HepG2 (cell line): Measurements from ENCODE around the gene RPAP2. TPM values are rescaled to one million over a fixed set of nuclear protein-coding genes. Genes with fewer than 3 reads are reported as not detected.

Experiments used
- CAMTA2 ChIP-seq: sonication (generic); formaldehyde crosslinking; IDR thresholded peaks from 2 replicates; pipeline ENCODE4 v1.4.0; 2020; ENCODE audit warnings: mild to moderate bottlenecking, missing genetic modification reagents, borderline replicate concordance
- CBX5 ChIP-seq: sonication (generic); formaldehyde crosslinking; IDR thresholded peaks from 2 replicates; pipeline ENCODE4 v1.4.0; 2020; ENCODE audit warnings: missing genetic modification reagents, borderline replicate concordance
- ETV6 ChIP-seq: sonication (generic); formaldehyde crosslinking; conservative IDR thresholded peaks from 2 replicates; pipeline ENCODE4 v1.4.0; 2020; ENCODE audit warnings: missing genetic modification reagents
- MYC ChIP-seq: sonication (generic); formaldehyde crosslinking; IDR thresholded peaks from 2 replicates; pipeline ENCODE4 v1.9.0; 2021; ENCODE audit warnings: missing genetic modification reagents, borderline replicate concordance
- POLR2A ChIP-seq, 2 experiments: IDR thresholded peaks; 2 replicates each; pipeline ENCODE4 v1.6.1; 2011; ENCODE audit warnings: low read depth in 2 of 2, low read length in 2 of 2, mild to moderate bottlenecking in 1 of 2, moderate library complexity in 1 of 2; ENCODE audit not compliant: insufficient read depth in 1 of 2
- SALL1 ChIP-seq: sonication (generic); formaldehyde crosslinking; IDR thresholded peaks from 2 replicates; pipeline ENCODE4 v1.8.0; 2022; ENCODE audit warnings: mild to moderate bottlenecking, missing genetic modification reagents
- SALL2 ChIP-seq: sonication (generic); formaldehyde crosslinking; IDR thresholded peaks from 2 replicates; pipeline ENCODE4 v1.8.1; 2023; ENCODE audit warnings: mild to moderate bottlenecking, missing genetic modification reagents, inconsistent platforms
- TAF1 ChIP-seq: sonication (generic); formaldehyde crosslinking; IDR thresholded peaks from 2 replicates; pipeline ENCODE4 v1.4.0; 2020; ENCODE audit warnings: missing genetic modification reagents
- ZKSCAN8 ChIP-seq: IDR thresholded peaks from 2 replicates; pipeline ENCODE4 v1.6.1; 2016; ENCODE audit warnings: borderline replicate concordance, missing genetic modification reagents, missing compliant biosample characterization
- ZNF205 ChIP-seq: IDR thresholded peaks from 2 replicates; pipeline ENCODE4 v1.6.1; 2018; ENCODE audit warnings: missing biosample characterization, missing genetic modification reagents
- ZNF207 ChIP-seq: fragments of 450-650 bp; IDR thresholded peaks from 2 replicates; pipeline ENCODE4 v1.6.1; 2016; ENCODE audit warnings: antibody characterized with exemption, borderline replicate concordance
- ZNF274 ChIP-seq: sonication (generic); formaldehyde crosslinking; IDR thresholded peaks from 2 replicates; pipeline ENCODE4 v1.5.1; 2020; ENCODE audit warnings: mild to moderate bottlenecking, missing genetic modification reagents
- ZNF446 ChIP-seq: sonication (generic); formaldehyde crosslinking; IDR thresholded peaks from 2 replicates; pipeline ENCODE4 v1.5.0; 2020; ENCODE audit warnings: mild to moderate bottlenecking, missing genetic modification reagents
- ZNF605 ChIP-seq: sonication (generic); formaldehyde crosslinking; IDR thresholded peaks from 2 replicates; pipeline ENCODE4 v1.8.0; 2022; ENCODE audit warnings: mild to moderate bottlenecking, missing genetic modification reagents
- polyA plus RNA-seq, 8 experiments: library from polyadenylated mRNA; depleted of rRNA in 3 of 8; stranded (reverse) in 7 of 8; unstranded in 1 of 8; fragments of >200 nt; fragmentation: Illumina TruSeq in 4 of 8; extraction: Trizol in 4 of 8; gene quantifications; 2 replicates each; pipeline versions ENCODE4 v1.2.1 to v1.2.3, GENCODE V29; 2011 to 2016; ENCODE audit warnings: low read depth in 4 of 8, missing spikeins in 1 of 8, mixed read lengths in 1 of 8; ENCODE audit not compliant: insufficient read depth in 1 of 8
- total RNA-seq, 5 experiments: library from RNA; depleted of rRNA; stranded (reverse); fragments of >200 nt; fragmentation: Illumina TruSeq; extraction: Trizol; gene quantifications; 2 replicates each; pipeline ENCODE4 v1.2.3, GENCODE V29; 2016; ENCODE audit warnings: low read depth in 1 of 5
- TF ChIP-seq, protein P1 (sequence below): sonication (generic); formaldehyde crosslinking; IDR thresholded peaks from 2 replicates; pipeline ENCODE4 v1.5.0; 2020; ENCODE audit warnings: mild to moderate bottlenecking, missing genetic modification reagents, borderline replicate concordance
- TF ChIP-seq, protein P2 (sequence below): IDR thresholded peaks from 2 replicates; pipeline ENCODE4 v1.6.1; 2012; ENCODE audit warnings: inconsistent platforms
- TF ChIP-seq, protein P3 (sequence below): sonication (generic); formaldehyde crosslinking; IDR thresholded peaks from 2 replicates; pipeline ENCODE4 v1.5.0; 2020; ENCODE audit warnings: mild to moderate bottlenecking, missing genetic modification reagents, borderline replicate concordance
- TF ChIP-seq, protein P4 (sequence below): sonication (generic); formaldehyde crosslinking; IDR thresholded peaks from 2 replicates; pipeline ENCODE4 v1.5.1; 2020; ENCODE audit warnings: missing genetic modification reagents, mild to moderate bottlenecking, borderline replicate concordance

RPAP2 gene
- total and polyA plus RNA-seq, 2 of the 13 experiments (the other 11 are each of a cell fraction or from before 2014, with no cell fraction given), result 10.0 to 34.8 TPM

DNA sequence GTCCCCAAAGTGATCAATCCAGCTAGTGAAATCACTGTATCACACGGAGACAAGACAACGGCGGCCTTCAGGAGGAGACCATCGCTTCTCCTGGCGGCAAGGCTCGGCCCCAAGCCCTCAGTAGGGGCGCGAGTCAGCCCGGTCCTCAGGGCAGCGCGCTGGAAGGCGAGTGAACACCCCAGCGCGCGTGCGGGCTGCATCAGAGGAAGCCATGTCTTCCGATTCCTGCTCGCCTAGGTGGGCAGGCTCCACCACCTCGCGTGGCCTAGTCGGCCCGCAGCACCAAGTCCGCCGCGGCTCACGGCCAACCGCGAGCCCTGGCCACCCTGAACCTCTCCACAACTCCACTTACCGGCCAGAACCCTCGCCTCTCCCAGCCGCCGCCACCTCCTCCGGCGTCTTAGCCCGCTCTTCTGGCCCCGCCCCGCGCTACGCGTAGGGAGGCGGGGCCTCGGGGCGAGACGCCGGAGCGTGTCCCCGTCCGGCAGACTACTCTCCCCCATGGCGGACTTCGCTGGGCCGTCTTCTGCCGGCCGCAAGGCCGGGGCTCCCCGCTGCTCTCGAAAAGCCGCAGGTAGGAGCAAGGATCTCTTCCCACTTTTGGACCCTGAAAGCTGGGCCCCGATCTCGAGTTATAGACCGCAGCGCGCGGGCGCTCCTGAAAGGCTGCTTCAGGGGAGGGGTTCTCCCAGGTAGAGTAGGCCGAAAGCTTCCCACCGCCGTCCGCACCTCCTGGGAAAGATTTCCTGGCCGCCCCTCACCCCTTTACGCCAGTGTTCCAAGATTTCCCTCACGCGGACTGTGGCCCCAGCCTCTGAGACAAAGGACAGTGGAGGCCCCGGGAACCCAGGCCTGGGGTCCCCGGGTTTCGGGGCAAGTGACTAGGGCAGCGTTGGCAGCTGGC lies at the start of gene RPAP2, which contains the start of gene GLMN (continued):
- peak; percentile 83 for TF ChIP-seq MYC (CRISPR knock-in tag)
- TF ChIP-seq POLR2A (IDR thresholded peaks at IDR 0.05; ENCODE audit: insufficient read depth in 1 of 2, low read depth in 2 of 2, low read length in 2 of 2), result peak; percentile 91 to 97
- peak; percentile 85; the same call in 1 of the 2 replicates for TF ChIP-seq CAMTA2 (CRISPR knock-in tag)
- peak; percentile 22; the same call in 1 of the 2 replicates for TF ChIP-seq ETV6
- TF ChIP-seq ZNF205, result peak; percentile 37; the same call in 1 of the 2 replicates
- TF ChIP-seq, protein P1, sequence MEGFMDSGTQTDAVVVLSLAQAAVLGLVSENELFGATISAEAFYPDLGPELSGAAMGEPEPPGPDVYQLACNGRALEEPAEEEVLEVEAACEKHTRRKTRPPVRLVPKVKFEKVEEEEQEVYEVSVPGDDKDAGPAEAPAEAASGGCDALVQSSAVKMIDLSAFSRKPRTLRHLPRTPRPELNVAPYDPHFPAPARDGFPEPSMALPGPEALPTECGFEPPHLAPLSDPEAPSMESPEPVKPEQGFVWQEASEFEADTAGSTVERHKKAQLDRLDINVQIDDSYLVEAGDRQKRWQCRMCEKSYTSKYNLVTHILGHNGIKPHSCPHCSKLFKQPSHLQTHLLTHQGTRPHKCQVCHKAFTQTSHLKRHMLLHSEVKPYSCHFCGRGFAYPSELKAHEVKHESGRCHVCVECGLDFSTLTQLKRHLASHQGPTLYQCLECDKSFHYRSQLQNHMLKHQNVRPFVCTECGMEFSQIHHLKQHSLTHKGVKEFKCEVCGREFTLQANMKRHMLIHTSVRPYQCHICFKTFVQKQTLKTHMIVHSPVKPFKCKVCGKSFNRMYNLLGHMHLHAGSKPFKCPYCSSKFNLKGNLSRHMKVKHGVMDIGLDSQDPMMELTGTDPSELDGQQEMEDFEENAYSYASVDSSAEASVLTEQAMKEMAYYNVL (CRISPR knock-in tag), result peak; percentile 87; the same call in 1 of the 2 replicates
- peak; percentile 75 for TF ChIP-seq SALL1
- TF ChIP-seq ZKSCAN8 (CRISPR knock-in tag), result no peak
- TF ChIP-seq ZNF207, result no peak
- TF ChIP-seq ZNF446 (CRISPR knock-in tag), result 0 out of 2 replicates have a peak, but pooled peaks have one; percentile 57
- peak; percentile 81 for TF ChIP-seq ZNF605
- TF ChIP-seq, protein P2, sequence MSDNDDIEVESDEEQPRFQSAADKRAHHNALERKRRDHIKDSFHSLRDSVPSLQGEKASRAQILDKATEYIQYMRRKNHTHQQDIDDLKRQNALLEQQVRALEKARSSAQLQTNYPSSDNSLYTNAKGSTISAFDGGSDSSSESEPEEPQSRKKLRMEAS, result peak; percentile 79
- TF ChIP-seq ZNF274 (CRISPR knock-in tag), result peak; percentile 71; the same call in 1 of the 2 replicates
- TF ChIP-seq SALL2 (CRISPR knock-in tag), result 0 out of 2 replicates have a peak, but pooled peaks have one; percentile 27
- TF ChIP-seq, protein P3, sequence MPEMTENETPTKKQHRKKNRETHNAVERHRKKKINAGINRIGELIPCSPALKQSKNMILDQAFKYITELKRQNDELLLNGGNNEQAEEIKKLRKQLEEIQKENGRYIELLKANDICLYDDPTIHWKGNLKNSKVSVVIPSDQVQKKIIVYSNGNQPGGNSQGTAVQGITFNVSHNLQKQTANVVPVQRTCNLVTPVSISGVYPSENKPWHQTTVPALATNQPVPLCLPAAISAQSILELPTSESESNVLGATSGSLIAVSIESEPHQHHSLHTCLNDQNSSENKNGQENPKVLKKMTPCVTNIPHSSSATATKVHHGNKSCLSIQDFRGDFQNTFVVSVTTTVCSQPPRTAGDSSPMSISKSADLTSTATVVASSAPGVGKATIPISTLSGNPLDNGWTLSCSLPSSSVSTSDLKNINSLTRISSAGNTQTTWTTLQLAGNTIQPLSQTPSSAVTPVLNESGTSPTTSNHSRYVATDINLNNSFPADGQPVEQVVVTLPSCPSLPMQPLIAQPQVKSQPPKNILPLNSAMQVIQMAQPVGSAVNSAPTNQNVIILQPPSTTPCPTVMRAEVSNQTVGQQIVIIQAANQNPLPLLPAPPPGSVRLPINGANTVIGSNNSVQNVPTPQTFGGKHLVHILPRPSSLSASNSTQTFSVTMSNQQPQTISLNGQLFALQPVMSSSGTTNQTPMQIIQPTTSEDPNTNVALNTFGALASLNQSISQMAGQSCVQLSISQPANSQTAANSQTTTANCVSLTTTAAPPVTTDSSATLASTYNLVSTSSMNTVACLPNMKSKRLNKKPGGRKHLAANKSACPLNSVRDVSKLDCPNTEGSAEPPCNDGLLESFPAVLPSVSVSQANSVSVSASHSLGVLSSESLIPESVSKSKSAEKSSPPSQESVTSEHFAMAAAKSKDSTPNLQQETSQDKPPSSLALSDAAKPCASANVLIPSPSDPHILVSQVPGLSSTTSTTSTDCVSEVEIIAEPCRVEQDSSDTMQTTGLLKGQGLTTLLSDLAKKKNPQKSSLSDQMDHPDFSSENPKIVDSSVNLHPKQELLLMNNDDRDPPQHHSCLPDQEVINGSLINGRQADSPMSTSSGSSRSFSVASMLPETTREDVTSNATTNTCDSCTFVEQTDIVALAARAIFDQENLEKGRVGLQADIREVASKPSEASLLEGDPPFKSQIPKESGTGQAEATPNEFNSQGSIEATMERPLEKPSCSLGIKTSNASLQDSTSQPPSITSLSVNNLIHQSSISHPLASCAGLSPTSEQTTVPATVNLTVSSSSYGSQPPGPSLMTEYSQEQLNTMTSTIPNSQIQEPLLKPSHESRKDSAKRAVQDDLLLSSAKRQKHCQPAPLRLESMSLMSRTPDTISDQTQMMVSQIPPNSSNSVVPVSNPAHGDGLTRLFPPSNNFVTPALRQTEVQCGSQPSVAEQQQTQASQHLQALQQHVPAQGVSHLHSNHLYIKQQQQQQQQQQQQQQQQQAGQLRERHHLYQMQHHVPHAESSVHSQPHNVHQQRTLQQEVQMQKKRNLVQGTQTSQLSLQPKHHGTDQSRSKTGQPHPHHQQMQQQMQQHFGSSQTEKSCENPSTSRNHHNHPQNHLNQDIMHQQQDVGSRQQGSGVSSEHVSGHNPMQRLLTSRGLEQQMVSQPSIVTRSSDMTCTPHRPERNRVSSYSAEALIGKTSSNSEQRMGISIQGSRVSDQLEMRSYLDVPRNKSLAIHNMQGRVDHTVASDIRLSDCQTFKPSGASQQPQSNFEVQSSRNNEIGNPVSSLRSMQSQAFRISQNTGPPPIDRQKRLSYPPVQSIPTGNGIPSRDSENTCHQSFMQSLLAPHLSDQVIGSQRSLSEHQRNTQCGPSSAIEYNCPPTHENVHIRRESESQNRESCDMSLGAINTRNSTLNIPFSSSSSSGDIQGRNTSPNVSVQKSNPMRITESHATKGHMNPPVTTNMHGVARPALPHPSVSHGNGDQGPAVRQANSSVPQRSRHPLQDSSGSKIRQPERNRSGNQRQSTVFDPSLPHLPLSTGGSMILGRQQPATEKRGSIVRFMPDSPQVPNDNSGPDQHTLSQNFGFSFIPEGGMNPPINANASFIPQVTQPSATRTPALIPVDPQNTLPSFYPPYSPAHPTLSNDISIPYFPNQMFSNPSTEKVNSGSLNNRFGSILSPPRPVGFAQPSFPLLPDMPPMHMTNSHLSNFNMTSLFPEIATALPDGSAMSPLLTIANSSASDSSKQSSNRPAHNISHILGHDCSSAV (CRISPR knock-in tag), result no peak
- no peak for TF ChIP-seq CBX5 (CRISPR knock-in tag)
- TF ChIP-seq TAF1 (CRISPR knock-in tag), result peak; percentile 94
- TF ChIP-seq, protein P4, sequence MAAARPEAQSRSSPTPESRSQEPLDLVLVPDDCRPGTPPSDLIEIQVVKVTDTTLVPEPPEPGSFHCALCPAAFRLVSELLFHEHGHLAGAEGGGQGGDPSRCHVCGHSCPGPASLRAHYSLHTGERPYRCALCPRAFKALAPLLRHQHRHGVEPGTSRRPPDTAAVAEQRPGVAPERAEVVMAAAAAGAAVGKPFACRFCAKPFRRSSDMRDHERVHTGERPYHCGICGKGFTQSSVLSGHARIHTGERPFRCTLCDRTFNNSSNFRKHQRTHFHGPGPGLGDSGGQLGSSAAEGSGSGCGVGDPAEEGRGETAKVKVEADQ (CRISPR knock-in tag), result peak; percentile 89
